Endothelial cell of umbilical vein (primary cell): ENCODE results near the gene SLC9A9. TPM values are rescaled to one million over a fixed set of nuclear protein-coding genes. Genes with fewer than 3 reads are reported as not detected.

Experiments used
- BruUV-seq: library from RNA; stranded (reverse); fragments of 400-500 nt; replicated peaks from 2 replicates; lab custom pipeline; 2021; lab: Mats Ljungman, UMichigan
- CTCF ChIA-PET: fragments of 300-600, 350-600 bp; sonication (Branson Sonifier 250); formaldehyde crosslinking; loops from one replicate; lab custom pipeline; 2021; ENCODE audit warnings: antibody characterized with exemption, inconsistent platforms; lab: Charles Lee
- POLR2A ChIA-PET: fragments of 300-600, 350-600 bp; sonication (Branson Sonifier 250); formaldehyde crosslinking; loops from one replicate; lab custom pipeline; 2021; ENCODE audit warnings: antibody characterized with exemption, inconsistent platforms; lab: Charles Lee
- DNase-seq: peaks from one replicate; pipeline ENCODE4 v3.0.0-alpha.2; 2011; ENCODE audit warnings: low read depth, low spot score
- FAIRE-seq: peaks from 2 replicates; lab custom pipeline; 2011; peaks lifted over from hg19 to GRCh38; lab: Jason Lieb, UNC
- H2AFZ ChIP-seq: 2 replicates; pipeline ENCODE4 v1.6.0; 2012; ENCODE audit warnings: low read depth, low read length, control low read depth, inconsistent platforms
- H3K27ac ChIP-seq: 2 replicates; pipeline ENCODE4 v1.5.1; 2011; ENCODE audit warnings: low read depth, mild to moderate bottlenecking, control low read depth, low read length, moderate library complexity; ENCODE audit not compliant: insufficient read depth
- H3K27me3 ChIP-seq, 2 experiments: 2 replicates each; pipeline versions ENCODE4 v1.6.0 to v1.6.1; 2011; ENCODE audit warnings: low read length in 2 of 2, mixed read lengths in 1 of 2; ENCODE audit not compliant: control insufficient read depth in 2 of 2, insufficient read depth in 2 of 2
- H3K36me3 ChIP-seq, 2 experiments: 2 replicates in 1 of 2; 3 replicates in 1 of 2; pipeline ENCODE4 v1.5.1; 2011; ENCODE audit warnings: low read length in 2 of 2, mild to moderate bottlenecking in 1 of 2, moderate library complexity in 1 of 2; ENCODE audit not compliant: control insufficient read depth in 2 of 2, insufficient read depth in 2 of 2; ENCODE audit errors: extremely low read depth in 1 of 2
- H3K4me1 ChIP-seq: 3 replicates; pipeline ENCODE4 v1.5.1; 2011; ENCODE audit warnings: mild to moderate bottlenecking, low read length; ENCODE audit not compliant: control insufficient read depth, insufficient read depth; ENCODE audit errors: extremely low read depth
- H3K4me2 ChIP-seq: 2 replicates; pipeline ENCODE4 v1.6.1; 2011; ENCODE audit warnings: low read length, control low read depth, mixed read lengths; ENCODE audit not compliant: insufficient read depth
- H3K4me3 ChIP-seq, 3 experiments: fragments of 200-600 bp in 1 of 3; sonication (generic), shearing (Covaris generic) in 1 of 3; replicated peaks in 1 of 3; 2 replicates each; pipeline ENCODE4 v1.5.1; 2011 to 2016; ENCODE audit warnings: control low read depth in 3 of 3, low read length in 3 of 3, mild to moderate bottlenecking in 2 of 3, inconsistent platforms in 1 of 3, low read depth in 1 of 3, moderate library complexity in 1 of 3; ENCODE audit not compliant: insufficient read depth in 1 of 3
- H3K79me2 ChIP-seq: 2 replicates; pipeline ENCODE4 v1.6.0; 2012; ENCODE audit warnings: low read length, inconsistent platforms; ENCODE audit not compliant: control insufficient read depth, insufficient read depth
- H3K9ac ChIP-seq: replicated peaks from 2 replicates; pipeline ENCODE3; 2011; ENCODE audit warnings: low read length, control low read depth; ENCODE audit not compliant: insufficient read depth; ENCODE audit errors: extremely low read depth
- H3K9me1 ChIP-seq: replicated peaks from 3 replicates; pipeline ENCODE4 v1.6.0; 2011; ENCODE audit warnings: mild to moderate bottlenecking, low read length; ENCODE audit not compliant: control insufficient read depth, insufficient read depth; ENCODE audit errors: extremely low read depth
- H3K9me3 ChIP-seq: replicated peaks from 2 replicates; pipeline ENCODE4 v1.5.1; 2012; ENCODE audit warnings: low read length, inconsistent platforms; ENCODE audit not compliant: control insufficient read depth, insufficient read depth
- H4K20me1 ChIP-seq: replicated peaks from 2 replicates; pipeline ENCODE3; 2011; ENCODE audit warnings: mild to moderate bottlenecking, low read length; ENCODE audit not compliant: control insufficient read depth, insufficient read depth; ENCODE audit errors: extremely low read depth
- CTCF ChIP-seq, 2 donors: IDR thresholded peaks; 1 replicate in 1 of 2; 2 replicates in 1 of 2; pipeline ENCODE4 v1.5.1; 2011; ENCODE audit warnings: low read length in 2 of 2, mild to moderate bottlenecking in 2 of 2, moderate library complexity in 2 of 2, control low read depth in 1 of 2, inconsistent platforms in 1 of 2, low read depth in 1 of 2; ENCODE audit not compliant: insufficient read depth in 1 of 2; ENCODE audit errors: extremely low read depth in 1 of 2
- EZH2 ChIP-seq: IDR thresholded peaks from 2 replicates; pipeline ENCODE4 v1.6.1; 2012; ENCODE audit warnings: borderline replicate concordance, low read depth, mild to moderate bottlenecking, moderate library complexity, low read length, inconsistent platforms; ENCODE audit not compliant: severe bottlenecking
- FOS ChIP-seq: IDR thresholded peaks from 2 replicates; pipeline ENCODE4 v1.6.1; 2011; ENCODE audit warnings: mild to moderate bottlenecking, low read length, moderate library complexity, borderline replicate concordance; ENCODE audit not compliant: insufficient read depth
- GATA2 ChIP-seq: IDR thresholded peaks from 2 replicates; pipeline ENCODE4 v1.7.0; 2011; ENCODE audit warnings: low read depth, mild to moderate bottlenecking, moderate library complexity, mixed read lengths, low read length; ENCODE audit not compliant: insufficient read length, insufficient read depth
- JUN ChIP-seq: IDR thresholded peaks from 2 replicates; pipeline ENCODE4 v1.6.1; 2011; ENCODE audit warnings: borderline replicate concordance, low read depth; ENCODE audit not compliant: insufficient read length, insufficient read depth
- MAX ChIP-seq: IDR thresholded peaks from 2 replicates; pipeline ENCODE4 v1.6.1; 2011; ENCODE audit not compliant: insufficient read depth, insufficient read length
- MYC ChIP-seq: IDR thresholded peaks from one replicate; pipeline ENCODE4 v1.6.1; 2011; ENCODE audit warnings: mild to moderate bottlenecking, low read depth, low read length
- POLR2A ChIP-seq: IDR thresholded peaks from 2 replicates; pipeline ENCODE4 v1.6.1; 2012; ENCODE audit warnings: low read depth, mild to moderate bottlenecking, control low read depth, low read length
- POLR2AphosphoS5 ChIP-seq: IDR thresholded peaks from 2 replicates; pipeline ENCODE4 v1.6.1; 2012; ENCODE audit warnings: low read depth, mild to moderate bottlenecking, control low read depth, low read length, moderate library complexity; ENCODE audit not compliant: insufficient read depth
- dilution Hi-C: fragments of 300-500 bp; cut with MboI; formaldehyde crosslinking; loops from one replicate; pipeline ENCODE4 v1.15.0; 2019; ENCODE audit warnings: low sequenced_read_pairs; ENCODE audit not compliant: extremely low pct_ligation_motif_present
- intact Hi-C: fragments of 100-400 bp; cut with micrococcal nuclease; formaldehyde crosslinking; loops from one replicate; pipeline ENCODE4 v1.10.0; 2022
- polyA plus RNA-seq, 4 experiments: library from polyadenylated mRNA; depleted of rRNA in 3 of 4; stranded (reverse) in 3 of 4; unstranded in 1 of 4; fragments of >200 nt; gene quantifications; 2 replicates each; pipeline versions ENCODE4 v1.2.1 to v1.2.3, GENCODE V29; 2011 to 2012; ENCODE audit warnings: missing spikeins in 1 of 4
- total RNA-seq: library from RNA; stranded (reverse); gene quantifications from 2 replicates; pipeline ENCODE4 v1.2.3, GENCODE V29; 2021

The SLC9A9 gene
- total and polyA plus RNA-seq, 2 donors (not counting 3 experiments of a cell fraction or from before 2014, with no cell fraction given) = 1.5 to 1.8 TPM

- Histone ChIP-seq H4K20me1 (no peaks in the 10 kb centered on the region), H3K9ac (no peak overlapping the region), H3K9me3 (no peaks in the 10 kb centered on the region), H3K36me3 (no peaks in the 10 kb centered on the region), H3K79me2 (no peaks in the 10 kb centered on the region), H3K9me1 (no peaks in the 10 kb centered on the region), H3K4me1 (peaks cover 6% of the 10 kb centered on the region), H3K27ac (no peak overlapping the region), H3K4me2 (no peak overlapping the region), H2AFZ (no peak overlapping the region), H3K27me3 (no peaks in the 10 kb centered on the region), H3K4me3 (no peak overlapping the region)
- POLR2A ChIA-PET = no interaction called here
- no peak for TF ChIP-seq POLR2A
- TF ChIP-seq EZH2 = no peak
- no peak for TF ChIP-seq MYC
- TF ChIP-seq JUN = no peak
- no peak for TF ChIP-seq FOS
- TF ChIP-seq GATA2 = no peak
- no peak for TF ChIP-seq MAX
- no peak for TF ChIP-seq POLR2AphosphoS5
- TF ChIP-seq CTCF (IDR thresholded peaks at IDR 0.05; ENCODE audit: extremely low read depth in 1 of 2, insufficient read depth in 1 of 2, low read depth in 1 of 2, low read length in 2 of 2) = no peak
- CTCF ChIA-PET = interaction anchor here (1.9 kb wide), 1 partner anchor 12 kb away, joined by 7 read pairs; no protein-coding TSS in a partner anchor
- DNase-seq (no peak), FAIRE-seq (no peak)
- no TSS peak for BruUV-seq
- intact Hi-C loops = no loop called here
- dilution Hi-C loops = no loop called here
Observed at GRCh38 chr3:143357700-143358099, 490.6 kb downstream of the SLC9A9 start.
